Mesenchymal stem cell (in vitro differentiated cells and primary cell): Measurements from ENCODE around the gene AZI2.
A peak's percentile ranks its signal among the peaks of the same experiment; 100 is the strongest.

Experiments used
- DNase-seq: peaks from one replicate; pipeline ENCODE4 v3.0.0-alpha.2; 2013
- H2AFZ ChIP-seq: one replicate; pipeline ENCODE4 v1.6.1; 2013; ENCODE audit warnings: low read depth, mild to moderate bottlenecking, control low read depth, inconsistent platforms, low read length, moderate library complexity
- H2AK5ac ChIP-seq: 2 replicates; pipeline ENCODE4 v1.6.1; 2013; ENCODE audit warnings: low read length, moderate library complexity, mild to moderate bottlenecking, inconsistent platforms; ENCODE audit not compliant: severe bottlenecking
- H2BK120ac ChIP-seq: one replicate; pipeline ENCODE4 v1.6.1; 2013; ENCODE audit warnings: low read depth, mild to moderate bottlenecking, inconsistent platforms, low read length, moderate library complexity
- H2BK12ac ChIP-seq, 2 experiments: one replicate each; pipeline ENCODE4 v1.6.1; 2013; ENCODE audit warnings: inconsistent platforms in 2 of 2, low read length in 2 of 2, mild to moderate bottlenecking in 2 of 2, moderate library complexity in 2 of 2, control low read depth in 1 of 2
- H2BK15ac ChIP-seq: one replicate; pipeline ENCODE4 v1.6.1; 2013; ENCODE audit warnings: mild to moderate bottlenecking, low read depth, inconsistent platforms; ENCODE audit not compliant: poor library complexity, severe bottlenecking
- H2BK5ac ChIP-seq: 2 replicates; pipeline ENCODE4 v1.6.1; 2013; ENCODE audit warnings: low read depth, mild to moderate bottlenecking, low read length, control low read depth, inconsistent platforms; ENCODE audit not compliant: poor library complexity, severe bottlenecking
- H3K14ac ChIP-seq, 2 experiments: one replicate each; pipeline ENCODE4 v1.6.1; 2013; ENCODE audit warnings: inconsistent platforms in 2 of 2, low read length in 2 of 2, control low read depth in 1 of 2, mild to moderate bottlenecking in 1 of 2, moderate library complexity in 1 of 2
- H3K18ac ChIP-seq, 2 experiments: one replicate each; pipeline ENCODE4 v1.6.1; 2013; ENCODE audit warnings: inconsistent platforms in 2 of 2, low read length in 2 of 2, control low read depth in 1 of 2, low read depth in 1 of 2, mild to moderate bottlenecking in 1 of 2
- H3K23ac ChIP-seq, 2 experiments: one replicate each; pipeline ENCODE4 v1.6.1; 2013; ENCODE audit warnings: inconsistent platforms in 2 of 2, low read length in 2 of 2, mild to moderate bottlenecking in 2 of 2, moderate library complexity in 2 of 2, control low read depth in 1 of 2
- H3K27ac ChIP-seq: 2 replicates; pipeline ENCODE4 v1.5.1; 2013; ENCODE audit warnings: mild to moderate bottlenecking, moderate library complexity, low read length, control low read depth, inconsistent platforms; ENCODE audit not compliant: poor library complexity, severe bottlenecking
- H3K27me3 ChIP-seq, 2 experiments: 2 replicates each; pipeline versions ENCODE4 v1.6.1 to v1.7.0; 2013; ENCODE audit warnings: low read length in 2 of 2, mild to moderate bottlenecking in 2 of 2, moderate library complexity in 2 of 2, control low read depth in 1 of 2, inconsistent platforms in 1 of 2; ENCODE audit not compliant: control insufficient read depth in 1 of 2, insufficient read depth in 1 of 2
- H3K36me3 ChIP-seq, 2 experiments: 2 replicates each; pipeline versions ENCODE4 v1.6.1 to v1.7.0; 2013; ENCODE audit warnings: low read length in 2 of 2, control low read depth in 1 of 2, inconsistent platforms in 1 of 2, low read depth in 1 of 2, mild to moderate bottlenecking in 1 of 2; ENCODE audit not compliant: insufficient read depth in 2 of 2, control insufficient read depth in 1 of 2
- H3K4ac ChIP-seq, 2 experiments: one replicate each; pipeline ENCODE4 v1.6.1; 2013; ENCODE audit warnings: inconsistent platforms in 2 of 2, low read length in 2 of 2, mild to moderate bottlenecking in 2 of 2, moderate library complexity in 2 of 2, control low read depth in 1 of 2, low read depth in 1 of 2
- H3K4me1 ChIP-seq: 2 replicates; pipeline ENCODE4 v1.6.1; 2013; ENCODE audit warnings: low read depth, low read length, control low read depth; ENCODE audit not compliant: control insufficient read depth, insufficient read depth
- H3K4me2 ChIP-seq: 2 replicates; pipeline ENCODE4 v1.6.1; 2013; ENCODE audit warnings: low read length, mild to moderate bottlenecking, inconsistent platforms; ENCODE audit not compliant: poor library complexity, severe bottlenecking
- H3K4me3 ChIP-seq, 2 experiments: 2 replicates each; pipeline versions ENCODE4 v1.5.1 to v1.7.0; 2013; ENCODE audit warnings: low read length in 2 of 2, mild to moderate bottlenecking in 2 of 2, control low read depth in 1 of 2, low read depth in 1 of 2; ENCODE audit not compliant: insufficient read depth in 1 of 2
- H3K79me1 ChIP-seq: replicated peaks from 2 replicates; pipeline ENCODE4 v1.6.1; 2013; ENCODE audit warnings: mild to moderate bottlenecking, control low read depth, low read length, inconsistent platforms; ENCODE audit not compliant: poor library complexity, severe bottlenecking
- H3K9ac ChIP-seq: 2 replicates; pipeline ENCODE4 v1.7.0; 2013; ENCODE audit warnings: mild to moderate bottlenecking, low read length, moderate library complexity
- H3K9me3 ChIP-seq: 2 replicates; pipeline ENCODE4 v1.7.0; 2013; ENCODE audit warnings: mild to moderate bottlenecking, low read length; ENCODE audit not compliant: control insufficient read depth
- H4K8ac ChIP-seq: one replicate; pipeline ENCODE4 v1.6.1; 2013; ENCODE audit warnings: inconsistent platforms, mild to moderate bottlenecking, low read length, moderate library complexity
- H4K91ac ChIP-seq: one replicate; pipeline ENCODE4 v1.6.1; 2013; ENCODE audit warnings: mild to moderate bottlenecking, low read length, inconsistent platforms
- WGBS: methylation state at CpG from one replicate; pipeline ENCODE4 v1.1.7; 2013; ENCODE audit warnings: mixed read lengths; 5-methylcytosine and 5-hydroxymethylcytosine counted together

The AZI2 gene

DNA sequence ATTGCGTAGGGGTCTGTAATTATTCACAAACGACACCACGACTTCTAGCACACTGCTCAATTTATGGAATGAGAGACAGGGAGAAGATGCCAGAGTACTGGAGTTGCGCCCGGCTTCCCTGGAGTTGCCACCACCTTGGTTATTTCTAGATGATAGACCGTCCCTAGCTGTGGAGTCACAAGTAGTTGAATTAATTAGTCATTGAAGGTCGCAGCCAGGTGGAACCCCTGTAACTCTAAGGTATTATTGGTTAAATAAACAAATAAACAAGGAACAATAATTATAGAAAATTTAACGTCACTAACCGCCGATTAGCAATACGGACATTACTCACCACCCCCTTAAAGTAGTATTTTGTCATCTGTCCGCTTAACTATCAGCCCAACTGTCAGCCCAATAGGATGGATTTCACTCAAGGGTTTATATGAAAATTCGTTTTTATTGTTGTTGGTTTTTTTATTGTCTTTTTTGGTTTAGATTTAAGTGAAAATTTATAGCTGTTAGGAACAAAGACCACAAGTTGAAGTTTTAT lies 911 bp upstream of the AZI2 start:
- Histone ChIP-seq H3K4ac (peak overlapping the region in 1 of 2 experiments; percentile 87), H4K91ac (no peak overlapping the region), H2BK120ac (no peak overlapping the region), H2BK5ac (no peak overlapping the region), H2BK12ac (no peak overlapping the region), H2AK5ac (no peak overlapping the region), H3K18ac (peak overlapping the region; percentile 60 to 78), H4K8ac (peak overlapping the region; percentile 90), H2BK15ac (no peak overlapping the region), H3K4me3 (peak overlapping the region; percentile 83 to 85), H3K36me3 (peaks cover 0 to 24% of the 10 kb centered on the region in 2 experiments), H2AFZ (peak overlapping the region; percentile 85), H3K27ac (peak overlapping the region; percentile 89), H3K9me3 (peaks cover 3% of the 10 kb centered on the region), H3K27me3 (no peaks in the 10 kb centered on the region), H3K23ac (no peak overlapping the region), H3K4me2 (peak overlapping the region; percentile 79), H3K9ac (peak overlapping the region; percentile 100), H3K79me1 (peaks cover 7% of the 10 kb centered on the region), H3K4me1 (no peaks in the 10 kb centered on the region), H3K14ac (no peak overlapping the region)
- WGBS = 31% methylated on average over 12 of the region's 13 CpGs
- DNase-seq = no peak

DNA sequence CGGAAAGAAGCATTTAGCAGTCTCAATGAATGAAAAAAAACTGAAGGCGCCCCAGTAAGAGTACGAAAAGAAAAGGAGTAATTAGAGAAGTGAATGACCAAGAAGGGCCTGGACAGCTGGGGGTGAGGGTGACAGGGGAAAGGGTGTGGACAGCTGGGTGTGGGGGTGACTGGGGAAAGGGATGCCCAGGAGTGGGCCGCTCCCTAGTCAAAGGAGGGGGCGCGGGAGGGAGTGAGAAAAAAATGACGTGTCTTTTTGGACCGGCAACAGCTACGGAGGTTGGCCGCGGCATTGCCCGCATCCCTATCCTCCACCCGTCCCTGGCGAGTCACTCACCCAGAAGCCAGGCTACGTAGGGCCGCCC lies 377 bp downstream of the AZI2 start:
- Histone ChIP-seq H3K9ac (peak overlapping the region; percentile 100), H3K23ac (no peak overlapping the region), H3K18ac (peak overlapping the region; percentile 89 to 98), H2BK5ac (no peak overlapping the region), H2AFZ (peak overlapping the region; percentile 78), H3K9me3 (no peaks in the 10 kb centered on the region), H3K79me1 (peaks cover 5% of the 10 kb centered on the region), H3K4me3 (peak overlapping the region; percentile 83 to 85), H2BK15ac (no peak overlapping the region), H2BK12ac (no peak overlapping the region), H3K4ac (peak overlapping the region in 1 of 2 experiments; percentile 71), H3K36me3 (peaks cover 0 to 16% of the 10 kb centered on the region in 2 experiments), H4K8ac (peak overlapping the region; percentile 99), H2BK120ac (peak overlapping the region; percentile 79), H2AK5ac (no peak overlapping the region), H3K14ac (no peak overlapping the region), H4K91ac (peak overlapping the region; percentile 100), H3K4me2 (peak overlapping the region; percentile 79), H3K4me1 (no peaks in the 10 kb centered on the region), H3K27ac (peak overlapping the region; percentile 96), H3K27me3 (no peaks in the 10 kb centered on the region)
- WGBS = 1% methylated on average over 16 of the region's 16 CpGs
- DNase-seq = no peak

DNA sequence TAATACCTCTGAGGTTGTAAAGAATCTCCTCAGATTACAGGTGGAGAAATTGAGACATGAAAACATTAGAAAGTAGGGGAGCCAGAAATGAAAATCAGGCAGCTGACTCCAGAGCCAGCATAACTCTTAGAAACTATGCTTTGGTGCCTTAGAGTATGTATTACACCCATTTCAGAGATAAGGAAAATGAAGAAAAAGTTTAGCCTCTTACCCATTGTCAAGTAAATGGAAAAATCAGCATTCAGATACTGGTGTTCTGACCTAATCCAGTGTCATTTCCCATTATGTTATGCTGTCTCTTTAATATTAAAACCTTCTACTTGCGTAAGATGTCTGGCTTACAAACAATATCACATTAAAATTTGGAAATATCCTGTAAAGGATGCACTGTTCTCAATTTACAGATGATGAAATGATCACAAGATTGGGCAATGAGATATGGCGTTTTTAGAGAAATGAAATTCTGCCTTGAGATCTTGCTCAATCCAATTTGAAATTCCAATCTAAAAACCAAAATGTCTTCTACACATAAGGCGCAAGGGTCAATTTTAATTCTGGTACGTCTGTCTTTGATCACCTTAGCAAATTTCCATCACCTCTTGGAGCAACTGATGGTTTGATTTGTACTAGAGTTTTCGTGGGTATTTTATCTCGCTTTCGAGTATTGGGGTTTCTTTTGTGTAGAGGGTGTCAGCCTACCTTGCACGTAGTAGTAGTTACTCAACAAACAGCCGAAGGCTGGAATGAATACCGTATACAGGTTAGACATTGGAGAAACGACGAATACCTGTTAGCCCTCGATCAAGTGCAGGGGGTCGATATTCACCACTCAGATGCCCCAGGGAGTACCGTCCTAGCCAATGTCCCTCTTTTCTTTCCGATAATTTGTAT lies 1.0 kb downstream of the AZI2 start:
- H3K18ac ChIP-seq = no peak overlapping the region
- H2BK120ac ChIP-seq = no peak overlapping the region
- no peak overlapping the region for H2BK12ac ChIP-seq
- H2BK5ac ChIP-seq = no peak overlapping the region
- H3K4me2 ChIP-seq = peak overlapping the region; percentile 79
- WGBS = 10% methylated on average over 12 of the region's 16 CpGs
- H4K91ac ChIP-seq = no peak overlapping the region
- H2AFZ ChIP-seq = no peak overlapping the region
- peak overlapping the region; percentile 83 to 85 for H3K4me3 ChIP-seq
- H3K9me3 ChIP-seq = no peaks in the 10 kb centered on the region
- H3K27ac ChIP-seq = no peak overlapping the region
- H3K4ac ChIP-seq = no peak overlapping the region
- no peaks in the 10 kb centered on the region for H3K27me3 ChIP-seq
- H3K36me3 ChIP-seq = peaks cover 0 to 10% of the 10 kb centered on the region in 2 experiments
- no peak overlapping the region for H3K14ac ChIP-seq
- no peak overlapping the region for H3K23ac ChIP-seq
- peak overlapping the region; percentile 100 for H3K9ac ChIP-seq
- peak; percentile 38 for DNase-seq
- H3K4me1 ChIP-seq = no peaks in the 10 kb centered on the region
- no peak overlapping the region for H2AK5ac ChIP-seq
- no peak overlapping the region for H4K8ac ChIP-seq
- peaks cover 7% of the 10 kb centered on the region for H3K79me1 ChIP-seq
- no peak overlapping the region for H2BK15ac ChIP-seq

DNA sequence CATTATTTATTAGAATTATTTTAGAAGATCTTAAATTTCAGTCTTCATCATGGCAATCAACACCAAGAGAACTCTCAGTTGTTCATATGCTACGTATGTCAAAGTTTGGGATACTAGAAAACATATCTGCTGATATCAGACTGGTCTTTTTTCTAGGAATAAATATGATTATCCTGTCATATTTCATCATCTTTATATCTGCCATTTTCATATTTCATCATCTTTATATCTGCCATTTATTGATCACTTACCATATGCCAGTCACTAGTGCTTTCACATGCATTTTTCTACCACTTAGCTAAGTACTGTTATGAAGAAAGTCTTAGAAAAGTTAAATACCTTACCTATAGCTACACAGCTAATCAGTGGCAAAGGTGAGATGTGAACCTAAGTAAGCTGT lies 2.9 kb downstream of the AZI2 start:
- H3K9ac ChIP-seq = no peak overlapping the region
- no peak overlapping the region for H3K18ac ChIP-seq
- no peak overlapping the region for H3K4ac ChIP-seq
- no peak overlapping the region for H3K27ac ChIP-seq
- no peak overlapping the region for H4K91ac ChIP-seq
- no peak overlapping the region for H2BK15ac ChIP-seq
- H3K23ac ChIP-seq = no peak overlapping the region
- H2BK5ac ChIP-seq = no peak overlapping the region
- no peaks in the 10 kb centered on the region for H3K36me3 ChIP-seq
- no peak overlapping the region for H4K8ac ChIP-seq
- H3K4me1 ChIP-seq = no peaks in the 10 kb centered on the region
- DNase-seq = no peak
- WGBS = no CpG with 5 or more reads among the region's 1 CpG
- H2AK5ac ChIP-seq = no peak overlapping the region
- no peaks in the 10 kb centered on the region for H3K27me3 ChIP-seq
- no peak overlapping the region for H3K4me2 ChIP-seq
- no peak overlapping the region for H3K14ac ChIP-seq
- H3K4me3 ChIP-seq = peak overlapping the region in 1 of 2 experiments; percentile 83
- no peak overlapping the region for H2BK12ac ChIP-seq
- H2AFZ ChIP-seq = no peak overlapping the region
- peaks cover 9% of the 10 kb centered on the region for H3K79me1 ChIP-seq
- H3K9me3 ChIP-seq = no peaks in the 10 kb centered on the region
- H2BK120ac ChIP-seq = no peak overlapping the region
